Chondrocyte (in vitro differentiated cells): ENCODE data around the gene APOL4. TPM values are rescaled to one million over a fixed set of nuclear protein-coding genes. Genes with fewer than 3 reads are reported as not detected.

ENCODE experiments used
- DNase-seq: peaks from one replicate; pipeline ENCODE4 v3.0.0; 2021; ENCODE audit warnings: mixed read lengths, low spot score
- H3K27ac Mint-ChIP-seq: one replicate; pipeline ENCODE4 v1.8.0; 2021; ENCODE audit warnings: mild to moderate bottlenecking, moderate library complexity, mixed read lengths; ENCODE audit not compliant: unreplicated experiment
- H3K27me3 Mint-ChIP-seq: 2 replicates; pipeline ENCODE4 v1.8.0; 2021; ENCODE audit warnings: low read depth, mixed read lengths
- H3K36me3 Mint-ChIP-seq: 2 replicates; pipeline ENCODE4 v1.8.0; 2021; ENCODE audit warnings: low read depth, mixed read lengths
- H3K4me1 Mint-ChIP-seq: 2 replicates; pipeline ENCODE4 v1.8.0; 2021; ENCODE audit warnings: low read depth, mild to moderate bottlenecking, mixed read lengths
- H3K4me3 Mint-ChIP-seq: one replicate; pipeline ENCODE4 v1.8.0; 2021; ENCODE audit warnings: mild to moderate bottlenecking, moderate library complexity, mixed read lengths; ENCODE audit not compliant: unreplicated experiment
- H3K9me3 Mint-ChIP-seq: 2 replicates; pipeline ENCODE4 v1.8.0; 2021; ENCODE audit warnings: low read depth, mixed read lengths
- total RNA-seq: library from RNA; stranded (reverse); gene quantifications from 3 replicates; pipeline ENCODE4 v1.2.1, GENCODE V29; 2021
- TF ChIP-seq, protein P1 (sequence below): fragments of 200-600 bp; sonication (generic); IDR thresholded peaks from 2 replicates; pipeline ENCODE4 v1.5.0; 2021; ENCODE audit warnings: antibody characterized with exemption, mild to moderate bottlenecking, moderate library complexity

The APOL4 gene
- total RNA-seq, 1 donor from 2014 or later: not detected

DNA sequence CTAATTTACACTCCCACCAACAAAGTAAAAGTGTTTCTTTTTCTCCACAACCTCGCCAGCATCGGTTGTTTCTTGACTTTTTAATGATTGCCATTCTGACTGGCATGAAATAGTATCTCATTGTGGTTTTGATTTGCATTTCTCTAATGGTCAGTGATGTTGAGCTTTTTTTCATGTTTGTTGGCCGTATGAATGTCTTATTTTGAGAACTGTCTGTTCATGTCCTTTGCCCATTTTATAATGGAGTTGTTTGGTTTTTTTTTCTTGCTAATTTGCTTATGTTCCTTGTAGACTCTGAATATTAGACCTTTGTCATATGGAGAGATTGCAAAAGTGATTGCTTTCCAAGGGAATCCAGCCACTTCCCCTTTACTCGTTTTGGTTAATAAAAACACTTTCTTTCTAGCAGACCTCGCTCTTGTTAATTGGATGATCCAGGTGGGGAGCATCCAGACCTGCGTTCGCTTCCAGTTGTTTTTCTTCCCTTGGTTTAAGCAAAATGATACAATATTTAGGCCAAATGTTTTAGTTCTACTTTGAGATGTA, 17.1 kb upstream of the APOL4 start:
- TF ChIP-seq, protein P1, sequence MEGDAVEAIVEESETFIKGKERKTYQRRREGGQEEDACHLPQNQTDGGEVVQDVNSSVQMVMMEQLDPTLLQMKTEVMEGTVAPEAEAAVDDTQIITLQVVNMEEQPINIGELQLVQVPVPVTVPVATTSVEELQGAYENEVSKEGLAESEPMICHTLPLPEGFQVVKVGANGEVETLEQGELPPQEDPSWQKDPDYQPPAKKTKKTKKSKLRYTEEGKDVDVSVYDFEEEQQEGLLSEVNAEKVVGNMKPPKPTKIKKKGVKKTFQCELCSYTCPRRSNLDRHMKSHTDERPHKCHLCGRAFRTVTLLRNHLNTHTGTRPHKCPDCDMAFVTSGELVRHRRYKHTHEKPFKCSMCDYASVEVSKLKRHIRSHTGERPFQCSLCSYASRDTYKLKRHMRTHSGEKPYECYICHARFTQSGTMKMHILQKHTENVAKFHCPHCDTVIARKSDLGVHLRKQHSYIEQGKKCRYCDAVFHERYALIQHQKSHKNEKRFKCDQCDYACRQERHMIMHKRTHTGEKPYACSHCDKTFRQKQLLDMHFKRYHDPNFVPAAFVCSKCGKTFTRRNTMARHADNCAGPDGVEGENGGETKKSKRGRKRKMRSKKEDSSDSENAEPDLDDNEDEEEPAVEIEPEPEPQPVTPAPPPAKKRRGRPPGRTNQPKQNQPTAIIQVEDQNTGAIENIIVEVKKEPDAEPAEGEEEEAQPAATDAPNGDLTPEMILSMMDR: no peak
- no peaks in the 10 kb centered on the region for H3K36me3 Mint-ChIP-seq
- H3K4me3 Mint-ChIP-seq: no peak overlapping the region
- no peaks in the 10 kb centered on the region for H3K9me3 Mint-ChIP-seq
- peaks cover 23% of the 10 kb centered on the region for H3K27me3 Mint-ChIP-seq
- DNase-seq: no peak
- no peak overlapping the region for H3K27ac Mint-ChIP-seq
- peaks cover 8% of the 10 kb centered on the region for H3K4me1 Mint-ChIP-seq

DNA sequence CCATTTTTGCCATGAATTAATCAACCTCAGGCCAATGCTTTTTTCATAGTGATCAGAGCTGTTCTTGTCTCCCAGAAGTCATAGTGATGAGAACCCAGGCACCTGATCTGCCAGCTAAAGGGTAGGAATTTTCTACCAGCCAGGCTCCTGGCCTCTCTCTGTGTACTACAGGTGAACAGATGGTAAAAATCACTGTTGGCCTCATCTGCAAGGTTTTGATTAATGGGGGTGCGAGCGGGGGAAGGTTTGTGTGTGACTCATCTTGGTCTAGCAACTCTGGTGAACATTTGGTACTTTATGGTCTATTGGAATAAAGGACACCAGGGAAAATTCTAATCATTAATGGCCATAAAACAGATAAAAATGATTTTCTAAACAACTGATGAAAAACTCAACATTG, 14.4 kb upstream of the APOL4 start:
- no peak overlapping the region for H3K27ac Mint-ChIP-seq
- TF ChIP-seq, protein P1: no peak
- peaks cover 33% of the 10 kb centered on the region for H3K27me3 Mint-ChIP-seq
- H3K9me3 Mint-ChIP-seq: no peaks in the 10 kb centered on the region
- no peak overlapping the region for H3K4me3 Mint-ChIP-seq
- DNase-seq: no peak
- no peaks in the 10 kb centered on the region for H3K36me3 Mint-ChIP-seq
- peaks cover 7% of the 10 kb centered on the region for H3K4me1 Mint-ChIP-seq

DNA sequence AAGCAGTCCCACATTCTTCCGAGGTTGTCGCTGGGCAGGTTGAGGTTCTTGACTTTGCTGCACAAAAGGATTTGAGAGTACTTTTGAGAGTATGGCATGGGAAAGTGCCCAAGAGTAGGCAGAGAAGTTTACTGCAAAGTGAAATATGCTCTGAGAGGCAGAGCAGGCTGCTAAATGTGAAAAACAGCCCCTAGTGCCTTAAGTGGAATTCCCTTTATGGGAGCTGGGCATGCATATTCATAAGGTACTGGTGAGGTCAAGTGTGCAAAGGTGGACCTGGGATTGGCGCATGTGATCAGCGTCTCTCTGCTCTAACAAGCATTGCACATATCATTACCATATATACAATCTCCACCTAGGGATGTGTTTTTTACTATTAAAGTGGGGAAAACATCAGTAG, 12.0 kb upstream of the APOL4 start:
- TF ChIP-seq, protein P1: no peak
- H3K9me3 Mint-ChIP-seq: peaks cover 4% of the 10 kb centered on the region
- no peak overlapping the region for H3K4me3 Mint-ChIP-seq
- no peak for DNase-seq
- H3K36me3 Mint-ChIP-seq: no peaks in the 10 kb centered on the region
- no peak overlapping the region for H3K27ac Mint-ChIP-seq
- H3K27me3 Mint-ChIP-seq: peaks cover 35% of the 10 kb centered on the region
- H3K4me1 Mint-ChIP-seq: peaks cover 7% of the 10 kb centered on the region

DNA sequence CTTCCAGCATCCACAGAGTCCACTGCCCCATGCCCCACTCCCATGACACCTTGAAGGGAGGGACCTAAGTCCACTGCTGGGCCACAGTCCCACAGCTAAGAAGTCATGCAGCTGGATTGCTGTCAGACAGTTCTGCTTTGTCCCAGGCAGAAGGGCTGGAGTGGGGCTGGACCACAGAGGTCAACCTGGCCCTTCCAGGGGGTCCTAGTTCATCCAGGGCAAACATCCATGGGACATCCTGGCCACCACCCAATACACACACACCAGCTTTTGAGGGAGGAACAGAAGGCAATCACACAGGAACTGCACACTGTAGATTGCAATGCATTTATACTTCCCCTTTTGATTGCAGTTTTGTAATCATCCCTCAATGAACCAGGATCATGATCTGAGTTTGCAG, 11.3 kb upstream of the APOL4 start:
- DNase-seq: no peak
- H3K27ac Mint-ChIP-seq: no peak overlapping the region
- H3K36me3 Mint-ChIP-seq: no peaks in the 10 kb centered on the region
- peaks cover 4% of the 10 kb centered on the region for H3K9me3 Mint-ChIP-seq
- no peak overlapping the region for H3K4me3 Mint-ChIP-seq
- H3K27me3 Mint-ChIP-seq: peaks cover 28% of the 10 kb centered on the region
- peaks cover 7% of the 10 kb centered on the region for H3K4me1 Mint-ChIP-seq
- TF ChIP-seq, protein P1: no peak

DNA sequence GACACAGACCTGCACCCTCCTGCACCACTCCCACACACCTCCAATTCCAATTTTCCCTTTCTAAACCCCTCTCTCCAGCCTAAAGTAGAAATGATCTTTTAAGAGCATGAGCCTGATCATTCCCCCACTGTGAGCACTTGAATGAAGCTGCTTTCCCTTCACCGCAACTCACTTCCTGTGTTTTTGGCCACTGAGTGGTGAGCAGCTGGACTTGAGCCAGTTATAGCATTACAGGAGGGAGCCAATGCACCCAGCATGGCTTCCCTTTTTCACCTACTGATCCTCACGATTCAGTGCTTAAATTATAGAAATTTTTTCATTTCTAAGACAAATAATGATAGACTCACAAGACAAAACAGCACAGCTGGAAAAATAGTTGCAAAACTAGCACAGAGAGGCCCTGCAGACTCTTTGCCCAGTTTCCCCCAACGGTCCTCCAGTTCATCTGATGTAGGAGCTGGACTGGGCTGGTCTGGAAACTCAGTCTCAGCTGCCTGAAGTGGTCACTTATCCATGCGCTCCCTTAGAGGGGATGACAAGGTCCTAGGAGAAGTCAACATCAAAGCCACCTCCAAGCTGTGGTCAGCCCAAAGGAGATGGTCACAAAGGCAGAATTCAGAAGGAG, 9.7 kb upstream of the APOL4 start:
- H3K36me3 Mint-ChIP-seq: no peaks in the 10 kb centered on the region
- H3K27me3 Mint-ChIP-seq: peaks cover 28% of the 10 kb centered on the region
- DNase-seq: no peak
- TF ChIP-seq, protein P1: no peak
- peaks cover 4% of the 10 kb centered on the region for H3K9me3 Mint-ChIP-seq
- no peak overlapping the region for H3K4me3 Mint-ChIP-seq
- H3K4me1 Mint-ChIP-seq: peaks cover 7% of the 10 kb centered on the region
- no peak overlapping the region for H3K27ac Mint-ChIP-seq
